NCI-H128 (cell line): ENCODE measurements around the gene SPOPL.

Experiments
- DNase-seq: peaks from one replicate; lab custom pipeline; 2025; ENCODE audit not compliant: unreplicated experiment; lab: John Stamatoyannopoulos, UW

Gene SPOPL

GRCh38 chr2:138494265-138494966 lies 7.2 kb upstream of the SPOPL start:
- DNase-seq, result no peak

- no peak for DNase-seq
Measured at GRCh38 chr2:138495384-138495783, 6.2 kb upstream of the SPOPL start.

- DNase-seq, result no peak
Measured at GRCh38 chr2:138496096-138496651, 5.4 kb upstream of the SPOPL start.

- no peak for DNase-seq
Measured at GRCh38 chr2:138497294-138497693, 4.3 kb upstream of the SPOPL start.

GRCh38 chr2:138499684-138500083 lies 1.9 kb upstream of the SPOPL start:
- DNase-seq, result no peak

- no peak for DNase-seq
Measured at GRCh38 chr2:138500592-138501424, 762 bp upstream of the SPOPL start.

GRCh38 chr2:138502255-138503086 lies 901 bp downstream of the SPOPL start:
- no peak for DNase-seq

GRCh38 chr2:138503087-138503442 lies 1.5 kb downstream of the SPOPL start:
- DNase-seq, result no peak

- DNase-seq, result no peak
Measured at GRCh38 chr2:138503652-138504051, 2.1 kb downstream of the SPOPL start.

GRCh38 chr2:138504092-138504491 lies 2.5 kb downstream of the SPOPL start:
- DNase-seq, result no peak

- DNase-seq, result no peak
Measured at GRCh38 chr2:138504546-138505235, 3.1 kb downstream of the SPOPL start.

GRCh38 chr2:138507267-138507666 lies 5.7 kb downstream of the SPOPL start:
- no peak for DNase-seq

- DNase-seq, result no peak
Measured at GRCh38 chr2:138510319-138510718, 8.7 kb downstream of the SPOPL start.

- DNase-seq, result no peak
Measured at GRCh38 chr2:138512672-138513071, 11.1 kb downstream of the SPOPL start.

GRCh38 chr2:138514173-138514572 lies 12.6 kb downstream of the SPOPL start:
- DNase-seq, result no peak

- DNase-seq, result no peak
Measured at GRCh38 chr2:138515092-138515491, 13.5 kb downstream of the SPOPL start.

- DNase-seq, result no peak
Measured at GRCh38 chr2:138516030-138516704, 14.6 kb downstream of the SPOPL start.

- no peak for DNase-seq
Measured at GRCh38 chr2:138518860-138519259, 17.3 kb downstream of the SPOPL start.

- no peak for DNase-seq
Measured at GRCh38 chr2:138521821-138522220, 20.3 kb downstream of the SPOPL start.

- no peak for DNase-seq
Measured at GRCh38 chr2:138522556-138522955, 21.0 kb downstream of the SPOPL start.
